Activated CD8-positive, alpha-beta T cell treated with anti-CD3 and anti-CD28 coated beads for 36 hours (primary cell): Measurements from ENCODE around the gene MED29. TPM values are rescaled to one million over a fixed set of nuclear protein-coding genes. Genes with fewer than 3 reads are reported as not detected.

Experiments
- ATAC-seq: fragments of 200-7000 bp; cut with Tn5 transposase; one replicate; pipeline ENCODE4 v1.10.0; 2021; ENCODE audit warnings: mild to moderate bottlenecking, moderate library complexity
- CTCF ChIA-PET: fragments of 350-600 bp; sonication (Branson Sonifier 250); formaldehyde crosslinking; loops from one replicate; lab custom pipeline; 2021; ENCODE audit warnings: antibody characterized with exemption; lab: Charles Lee
- POLR2A ChIA-PET: fragments of 350-600 bp; sonication (Branson Sonifier 250); formaldehyde crosslinking; loops from one replicate; lab custom pipeline; 2021; ENCODE audit warnings: antibody characterized with exemption; lab: Charles Lee
- DNase-seq: peaks from one replicate; pipeline ENCODE4 v3.0.0-alpha.2; 2020
- H3K27ac Mint-ChIP-seq: one replicate; pipeline ENCODE4 v1.8.0; 2021; ENCODE audit warnings: mild to moderate bottlenecking, mixed read lengths
- H3K27me3 Mint-ChIP-seq: one replicate; pipeline ENCODE4 v1.8.0; 2021; ENCODE audit warnings: mixed read lengths
- H3K36me3 Mint-ChIP-seq: one replicate; pipeline ENCODE4 v1.8.0; 2021; ENCODE audit warnings: low read depth, mixed read lengths
- H3K4me1 Mint-ChIP-seq: one replicate; pipeline ENCODE4 v1.8.0; 2021; ENCODE audit warnings: low read depth, mixed read lengths
- H3K4me3 Mint-ChIP-seq: one replicate; pipeline ENCODE4 v1.8.0; 2021; ENCODE audit warnings: mild to moderate bottlenecking, moderate library complexity, mixed read lengths
- H3K9me3 Mint-ChIP-seq: one replicate; pipeline ENCODE4 v1.8.0; 2021; ENCODE audit warnings: mixed read lengths
- intact Hi-C: fragments of 100-400 bp; cut with micrococcal nuclease; formaldehyde crosslinking; loops from one replicate; pipeline ENCODE4 v1.10.0; 2022
- total RNA-seq, 2 experiments: library from RNA; stranded (reverse); gene quantifications; one replicate each; pipeline ENCODE4 v1.2.3, GENCODE V29; 2021
- TF ChIP-seq, protein P1 (sequence below): fragments of 200-600 bp; IDR thresholded peaks from one replicate; pipeline ENCODE4 v1.8.0; 2022; ENCODE audit warnings: antibody characterized with exemption, mild to moderate bottlenecking

The MED29 gene
- total RNA-seq, 2 experiments from 2014 or later: 19.5 to 19.8 TPM

DNA sequence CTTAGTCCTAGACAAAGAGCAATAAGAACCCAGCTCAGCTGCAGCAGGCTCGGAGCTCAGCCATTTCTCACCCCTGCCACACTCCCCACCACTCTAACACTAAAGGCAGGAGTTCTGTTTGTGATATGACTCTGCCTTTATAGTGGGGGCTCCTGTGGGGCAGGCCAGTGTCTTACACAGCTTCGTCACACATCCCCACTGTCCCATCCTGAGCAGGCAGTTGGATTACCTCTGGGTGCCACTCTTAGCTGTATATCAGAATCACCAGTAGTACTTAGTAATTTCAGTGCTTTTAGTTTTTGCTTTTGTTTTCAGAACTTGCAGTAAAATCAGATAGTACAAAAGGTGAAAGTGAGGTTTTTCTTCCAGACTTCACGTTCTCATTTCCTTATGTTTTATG, 32.2 kb upstream of the MED29 start:
- intact Hi-C loops: no loop called here
- Mint-ChIP-seq H3K9me3 (no peaks in the 10 kb centered on the region), H3K4me1 (peaks cover 6% of the 10 kb centered on the region), H3K27ac (no peak overlapping the region), H3K36me3 (peaks cover 40% of the 10 kb centered on the region), H3K27me3 (no peaks in the 10 kb centered on the region), H3K4me3 (no peak overlapping the region)
- TF ChIP-seq, protein P1, sequence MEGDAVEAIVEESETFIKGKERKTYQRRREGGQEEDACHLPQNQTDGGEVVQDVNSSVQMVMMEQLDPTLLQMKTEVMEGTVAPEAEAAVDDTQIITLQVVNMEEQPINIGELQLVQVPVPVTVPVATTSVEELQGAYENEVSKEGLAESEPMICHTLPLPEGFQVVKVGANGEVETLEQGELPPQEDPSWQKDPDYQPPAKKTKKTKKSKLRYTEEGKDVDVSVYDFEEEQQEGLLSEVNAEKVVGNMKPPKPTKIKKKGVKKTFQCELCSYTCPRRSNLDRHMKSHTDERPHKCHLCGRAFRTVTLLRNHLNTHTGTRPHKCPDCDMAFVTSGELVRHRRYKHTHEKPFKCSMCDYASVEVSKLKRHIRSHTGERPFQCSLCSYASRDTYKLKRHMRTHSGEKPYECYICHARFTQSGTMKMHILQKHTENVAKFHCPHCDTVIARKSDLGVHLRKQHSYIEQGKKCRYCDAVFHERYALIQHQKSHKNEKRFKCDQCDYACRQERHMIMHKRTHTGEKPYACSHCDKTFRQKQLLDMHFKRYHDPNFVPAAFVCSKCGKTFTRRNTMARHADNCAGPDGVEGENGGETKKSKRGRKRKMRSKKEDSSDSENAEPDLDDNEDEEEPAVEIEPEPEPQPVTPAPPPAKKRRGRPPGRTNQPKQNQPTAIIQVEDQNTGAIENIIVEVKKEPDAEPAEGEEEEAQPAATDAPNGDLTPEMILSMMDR: no peak
- DNase-seq: no peak
- ChIA-PET POLR2A (no interaction called here), CTCF (interaction anchor here (1.5 kb wide), 1 partner anchor 17 kb away, joined by 4 read pairs; the partner anchor contains the start of gene SAMD4B)
- ATAC-seq: no peak

DNA sequence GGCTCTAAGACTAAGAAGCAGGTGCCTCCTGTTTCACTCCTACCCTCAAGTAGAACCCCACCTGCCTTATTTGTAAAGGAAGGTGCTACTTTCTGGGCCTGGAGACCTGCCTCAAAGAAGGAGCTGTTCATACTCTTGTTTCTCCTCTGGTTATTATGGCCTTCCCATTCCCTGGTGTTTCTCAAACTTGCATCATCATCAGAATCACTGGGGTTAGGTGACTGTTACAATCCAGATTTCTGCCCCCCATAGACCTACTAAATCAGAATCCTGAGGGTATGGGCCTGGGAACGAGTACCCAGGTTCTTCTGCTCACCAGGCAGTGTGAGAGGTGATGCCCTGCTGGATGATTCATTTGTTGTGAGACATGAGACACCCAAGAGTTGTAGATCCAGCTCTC, 30.6 kb upstream of the MED29 start:
- no peaks in the 10 kb centered on the region for H3K9me3 Mint-ChIP-seq
- POLR2A ChIA-PET: interaction anchor here (1.1 kb wide), 1 partner anchor 18 kb away, joined by 3 read pairs; the partner anchor contains the start of gene SAMD4B
- H3K4me3 Mint-ChIP-seq: no peak overlapping the region

DNA sequence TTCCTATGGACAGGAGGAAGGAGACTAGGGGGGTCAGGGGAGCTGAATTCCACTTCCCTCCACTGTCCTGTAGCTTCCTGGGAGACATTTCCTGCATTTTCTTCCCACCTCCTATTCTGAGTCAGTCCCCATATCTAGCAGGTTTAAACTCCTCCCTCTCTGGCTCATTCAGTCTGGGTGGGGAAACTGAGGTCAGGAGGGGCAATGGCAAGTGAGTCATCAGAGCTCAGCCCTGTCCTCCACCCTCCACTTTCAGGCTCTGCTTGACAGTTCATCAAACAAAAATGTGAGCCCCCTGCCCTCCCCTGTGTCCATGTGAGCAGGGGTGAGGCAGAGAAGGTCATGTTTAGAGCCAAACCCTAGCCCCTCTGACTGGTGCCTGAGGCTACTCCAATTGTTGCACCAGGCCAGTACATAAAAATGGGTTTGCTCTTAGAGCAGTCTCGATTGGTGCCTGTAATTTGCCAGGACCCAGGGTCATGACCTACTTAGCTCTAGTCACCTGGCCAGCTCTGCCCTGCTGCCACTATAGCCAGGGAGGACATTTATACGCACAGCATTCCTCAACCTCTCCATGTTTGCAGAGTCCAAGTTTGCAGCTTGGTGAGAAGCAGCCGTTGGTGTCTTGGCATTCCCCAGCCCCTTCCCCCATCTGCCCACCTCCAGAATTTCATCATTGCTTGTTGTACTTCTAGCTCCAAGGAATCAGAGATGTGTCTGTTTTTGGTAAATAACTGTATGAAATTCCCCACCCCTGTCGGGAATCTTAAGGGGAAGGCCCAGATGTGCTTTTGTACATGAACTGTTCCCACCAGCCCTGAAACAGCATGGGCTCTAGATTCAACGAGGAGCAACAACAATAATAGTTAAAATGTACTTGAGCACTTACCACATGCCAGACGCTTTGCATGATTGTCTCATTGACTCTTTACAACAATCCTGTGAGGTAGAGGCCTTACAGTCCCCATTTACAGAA, 28.2 kb upstream of the MED29 start:
- Mint-ChIP-seq H3K4me3 (no peak overlapping the region), H3K4me1 (no peaks in the 10 kb centered on the region), H3K27ac (no peak overlapping the region), H3K9me3 (no peaks in the 10 kb centered on the region), H3K27me3 (no peaks in the 10 kb centered on the region), H3K36me3 (peaks cover 23% of the 10 kb centered on the region)
- ATAC-seq: no peak
- CTCF ChIA-PET: interaction anchor here (0.8 kb wide), 1 partner anchor 36 kb away, joined by 3 read pairs; no protein-coding TSS in a partner anchor
- intact Hi-C loops: no loop called here
- TF ChIP-seq, protein P1: no peak
- POLR2A ChIA-PET: interaction anchor here (0.6 to 1.6 kb wide), 4 partner anchors 11 to 49 kb away, joined by 3 to 4 read pairs (median 3); partner anchors contain the start of genes MED29, PAF1 and PLEKHG2
- no peak for DNase-seq

More for the DNA sequence above, 30.6 kb upstream of the MED29 start:
- Mint-ChIP-seq H3K27ac (no peak overlapping the region), H3K36me3 (peaks cover 38% of the 10 kb centered on the region), H3K4me1 (peaks cover 6% of the 10 kb centered on the region), H3K27me3 (no peaks in the 10 kb centered on the region)
- TF ChIP-seq, protein P1: no peak
- CTCF ChIA-PET: no interaction called here
- DNase-seq: no peak
- no peak for ATAC-seq
- intact Hi-C loops: no loop called here

DNA sequence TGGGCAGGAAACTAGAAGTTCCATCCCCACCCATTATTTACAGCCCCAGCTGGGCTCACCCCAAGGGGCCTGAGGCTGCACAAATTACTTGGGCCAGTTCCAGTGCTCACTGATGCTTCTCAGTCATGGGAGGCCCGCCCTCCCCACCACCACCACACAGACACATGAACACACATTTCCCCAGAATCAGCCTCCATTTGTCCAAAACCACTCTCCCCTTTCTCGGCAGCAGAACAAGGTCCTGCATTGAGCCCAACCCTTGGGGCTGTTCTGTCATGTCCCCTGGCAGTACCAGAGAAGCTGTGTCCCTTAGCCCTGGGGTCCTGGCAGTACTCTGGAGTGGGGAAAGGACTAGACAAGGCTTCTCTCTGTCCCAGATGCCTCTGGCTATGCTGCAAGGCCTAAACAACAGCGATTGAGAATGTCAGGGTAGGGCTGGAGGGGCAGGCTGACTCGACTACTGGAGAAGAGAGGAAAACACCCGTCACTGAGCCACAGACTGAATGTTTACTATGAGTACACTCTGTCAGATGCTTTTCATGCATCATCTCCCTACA, 27.2 kb upstream of the MED29 start:
- H3K36me3 Mint-ChIP-seq: peaks cover 20% of the 10 kb centered on the region
- intact Hi-C loops: no loop called here
- POLR2A ChIA-PET: interaction anchor here (0.6 kb wide), 1 partner anchor 9 kb away, joined by 4 read pairs; no protein-coding TSS in a partner anchor
- DNase-seq (no peak), ATAC-seq (no peak)
- H3K27ac Mint-ChIP-seq: no peak overlapping the region
- TF ChIP-seq, protein P1: no peak
- no peaks in the 10 kb centered on the region for H3K4me1 Mint-ChIP-seq
- no peaks in the 10 kb centered on the region for H3K9me3 Mint-ChIP-seq
- CTCF ChIA-PET: no interaction called here
- no peak overlapping the region for H3K4me3 Mint-ChIP-seq
- H3K27me3 Mint-ChIP-seq: no peaks in the 10 kb centered on the region
